CD4-positive, alpha-beta T cell treated with Interleukin-1 beta for 1 hour (primary cell): Measurements from ENCODE around the gene ATG16L2.
"Not testable (repeated sequence)": the region's sequence is repeated elsewhere in the genome, so short reads cannot be mapped to it uniquely, and the experiment has no call there.

Experiments used
- DNase-seq, 2 donors: peaks; one replicate each; pipeline ENCODE4 v3.0.0-alpha.2; 2020 to 2022

ATG16L2 gene

GRCh38 chr11:72805216-72805615 lies 9.0 kb upstream of the ATG16L2 start:
- DNase-seq = peak in 1 of 2 donors; percentile 46

- DNase-seq = not testable (repeated sequence)
Measured at GRCh38 chr11:72806378-72806777, 7.8 kb upstream of the ATG16L2 start.

GRCh38 chr11:72807021-72807693 lies 7.1 kb upstream of the ATG16L2 start:
- DNase-seq = no peak

- DNase-seq = no peak
Measured at GRCh38 chr11:72807792-72808191, 6.4 kb upstream of the ATG16L2 start.

GRCh38 chr11:72808331-72808798 lies 5.8 kb upstream of the ATG16L2 start:
- no peak for DNase-seq

- DNase-seq = not testable (repeated sequence)
Measured at GRCh38 chr11:72811686-72812085, 2.5 kb upstream of the ATG16L2 start.

- no peak for DNase-seq
Measured at GRCh38 chr11:72812604-72812966, 1.6 kb upstream of the ATG16L2 start.

- peak; percentile 74 to 78 for DNase-seq
Measured at GRCh38 chr11:72812967-72813739, 1.1 kb upstream of the ATG16L2 start.

GRCh38 chr11:72813740-72814285 lies 398 bp upstream of the ATG16L2 start:
- DNase-seq = peak in 1 of 2 donors; percentile 84

- DNase-seq = no peak
Measured at GRCh38 chr11:72815110-72815618, 953 bp downstream of the ATG16L2 start.

GRCh38 chr11:72816404-72816990 lies 2.3 kb downstream of the ATG16L2 start:
- no peak for DNase-seq

GRCh38 chr11:72817966-72818365 lies 3.8 kb downstream of the ATG16L2 start:
- DNase-seq = no peak

GRCh38 chr11:72818971-72819370 lies 4.8 kb downstream of the ATG16L2 start:
- no peak for DNase-seq

GRCh38 chr11:72820439-72821139 lies 6.4 kb downstream of the ATG16L2 start:
- no peak for DNase-seq

GRCh38 chr11:72821221-72821919 lies 7.2 kb downstream of the ATG16L2 start:
- no peak for DNase-seq

GRCh38 chr11:72821920-72822799 lies 7.9 kb downstream of the ATG16L2 start:
- peak; percentile 91 to 96 for DNase-seq

GRCh38 chr11:72823105-72823804 lies 9.0 kb downstream of the ATG16L2 start:
- DNase-seq = no peak

GRCh38 chr11:72824020-72824419 lies 9.8 kb downstream of the ATG16L2 start:
- no peak for DNase-seq

- no peak for DNase-seq
Measured at GRCh38 chr11:72824811-72825505, 10.7 kb downstream of the ATG16L2 start.

GRCh38 chr11:72825661-72826060 lies 11.4 kb downstream of the ATG16L2 start:
- DNase-seq = no peak
